BE2C (cell line): ENCODE data around the gene SRGAP3.

Source experiments
- DNase-seq: peaks from one replicate; pipeline ENCODE4 v3.0.0-alpha.2; 2020
- H3K27me3 ChIP-seq: fragments of 250-450 bp; sonication (Bioruptor Pico); 2 replicates; pipeline ENCODE4 v1.5.1; 2020; ENCODE audit warnings: mild to moderate bottlenecking
- H3K36me3 ChIP-seq: fragments of 250-450 bp; sonication (Bioruptor Pico); 2 replicates; pipeline ENCODE4 v1.5.1; 2020; ENCODE audit warnings: mild to moderate bottlenecking
- H3K4me1 ChIP-seq: fragments of 250-450 bp; sonication (Bioruptor Pico); 2 replicates; pipeline ENCODE4 v1.5.1; 2020
- H3K4me3 ChIP-seq: 2 replicates; pipeline ENCODE4 v1.5.1; 2011; ENCODE audit warnings: low read depth, low read length
- H3K9me3 ChIP-seq: fragments of 250-450 bp; sonication (Bioruptor Pico); 2 replicates; pipeline ENCODE4 v1.5.1; 2020
- CTCF ChIP-seq: IDR thresholded peaks from 2 replicates; pipeline ENCODE4 v1.5.1; 2012; ENCODE audit warnings: mild to moderate bottlenecking, low read depth, low read length

SRGAP3 gene

GRCh38 chr3:8942115-8942514, 307.3 kb downstream of the SRGAP3 start:
- Histone ChIP-seq H3K4me1 (no peaks in the 10 kb centered on the region), H3K4me3 (no peak overlapping the region), H3K36me3 (no peaks in the 10 kb centered on the region; the same call in 1 of the 2 replicates), H3K27me3 (no peaks in the 10 kb centered on the region), H3K9me3 (no peaks in the 10 kb centered on the region)
- TF ChIP-seq CTCF = no peak
- DNase-seq = no peak

- peak; percentile 37 for TF ChIP-seq CTCF
- Histone ChIP-seq H3K36me3 (no peaks in the 10 kb centered on the region; the same call in 1 of the 2 replicates), H3K4me1 (no peaks in the 10 kb centered on the region), H3K4me3 (no peak overlapping the region), H3K9me3 (no peaks in the 10 kb centered on the region), H3K27me3 (no peaks in the 10 kb centered on the region)
- no peak for DNase-seq
Observed at GRCh38 chr3:8938021-8938420, 311.4 kb downstream of the SRGAP3 start.

- H3K4me1 ChIP-seq = no peaks in the 10 kb centered on the region
- no peaks in the 10 kb centered on the region; the same call in 1 of the 2 replicates for H3K36me3 ChIP-seq
- no peak for TF ChIP-seq CTCF
Observed at GRCh38 chr3:8937064-8938020, 312.1 kb downstream of the SRGAP3 start.

GRCh38 chr3:8932507-8932906, 316.9 kb downstream of the SRGAP3 start:
- DNase-seq = no peak
- no peaks in the 10 kb centered on the region; the same call in 1 of the 2 replicates for H3K36me3 ChIP-seq
- no peaks in the 10 kb centered on the region for H3K27me3 ChIP-seq
- TF ChIP-seq CTCF = no peak
- H3K4me1 ChIP-seq = no peaks in the 10 kb centered on the region
- no peak overlapping the region for H3K4me3 ChIP-seq
- H3K9me3 ChIP-seq = no peaks in the 10 kb centered on the region

More at GRCh38 chr3:8937064-8938020, 312.1 kb downstream of the SRGAP3 start:
- H3K4me3 ChIP-seq = no peak overlapping the region
- H3K27me3 ChIP-seq = no peaks in the 10 kb centered on the region
- DNase-seq = no peak
- H3K9me3 ChIP-seq = no peaks in the 10 kb centered on the region

- H3K9me3 ChIP-seq = no peaks in the 10 kb centered on the region
- no peaks in the 10 kb centered on the region for H3K4me1 ChIP-seq
- H3K36me3 ChIP-seq = no peaks in the 10 kb centered on the region
- no peak for TF ChIP-seq CTCF
- H3K27me3 ChIP-seq = no peaks in the 10 kb centered on the region
- H3K4me3 ChIP-seq = no peak overlapping the region
- DNase-seq = peak; percentile 17
Observed at GRCh38 chr3:8931342-8931741, 318.1 kb downstream of the SRGAP3 start.
